Measurements from ENCODE around the gene GRK5.

The GRK5 gene

GRCh38 chr10:119199231-119199992, 8.0 kb upstream of the GRK5 start:
- no peak overlapping the region for H3K4me3 ChIP-seq (ENCODE audit: low read depth in 1 of 2, low read length in 1 of 2)
- no peak overlapping the region for H3K27ac ChIP-seq
- no peak for TF ChIP-seq CTCF (IDR thresholded peaks at IDR 0.05)
- peaks cover 12 to 22% of the 10 kb centered on the region in 2 experiments for H3K4me1 ChIP-seq (ENCODE audit: control insufficient read depth in 1 of 2, insufficient read depth in 1 of 2, low read depth in 1 of 2, low read length in 1 of 2)
- no peaks in the 10 kb centered on the region for H3K27me3 ChIP-seq
- H3K36me3 ChIP-seq, result no peaks in the 10 kb centered on the region
- no peaks in the 10 kb centered on the region for H3K9me3 ChIP-seq

- no peaks in the 10 kb centered on the region for H3K9me3 ChIP-seq
- no peak overlapping the region for H3K4me3 ChIP-seq (ENCODE audit: low read depth in 1 of 2, low read length in 1 of 2)
- H3K27me3 ChIP-seq, result no peaks in the 10 kb centered on the region
- H3K36me3 ChIP-seq, result no peaks in the 10 kb centered on the region
- TF ChIP-seq CTCF (IDR thresholded peaks at IDR 0.05), result no peak
- no peak overlapping the region for H3K27ac ChIP-seq
- peaks cover 16 to 26% of the 10 kb centered on the region in 2 experiments for H3K4me1 ChIP-seq (ENCODE audit: control insufficient read depth in 1 of 2, insufficient read depth in 1 of 2, low read depth in 1 of 2, low read length in 1 of 2)
These were observed 6.1 kb upstream of the GRK5 start for GRCh38 chr10:119201233-119201632.

GRCh38 chr10:119203006-119203405, 4.4 kb upstream of the GRK5 start:
- H3K36me3 ChIP-seq, result no peaks in the 10 kb centered on the region
- no peaks in the 10 kb centered on the region for H3K9me3 ChIP-seq
- no peak overlapping the region for H3K4me3 ChIP-seq (ENCODE audit: low read depth in 1 of 2, low read length in 1 of 2)
- H3K27ac ChIP-seq, result no peak overlapping the region
- TF ChIP-seq CTCF (IDR thresholded peaks at IDR 0.05), result no peak
- peaks cover 19 to 24% of the 10 kb centered on the region in 2 experiments for H3K4me1 ChIP-seq (ENCODE audit: control insufficient read depth in 1 of 2, insufficient read depth in 1 of 2, low read depth in 1 of 2, low read length in 1 of 2)
- no peaks in the 10 kb centered on the region for H3K27me3 ChIP-seq

GRCh38 chr10:119205894-119206602, 1.3 kb upstream of the GRK5 start:
- H3K4me3 ChIP-seq (ENCODE audit: low read depth in 1 of 2, low read length in 1 of 2), result peak overlapping the region; percentile 65 to 84
- H3K36me3 ChIP-seq, result no peaks in the 10 kb centered on the region
- no peaks in the 10 kb centered on the region for H3K27me3 ChIP-seq
- peaks cover 33 to 34% of the 10 kb centered on the region in 2 experiments for H3K4me1 ChIP-seq (ENCODE audit: control insufficient read depth in 1 of 2, insufficient read depth in 1 of 2, low read depth in 1 of 2, low read length in 1 of 2)
- H3K9me3 ChIP-seq, result no peaks in the 10 kb centered on the region
- TF ChIP-seq CTCF (IDR thresholded peaks at IDR 0.05), result no peak
- peak overlapping the region; percentile 95 for H3K27ac ChIP-seq

- Histone ChIP-seq H3K4me3 (ENCODE audit: low read depth in 1 of 2, low read length in 1 of 2) (peak overlapping the region; percentile 65 to 84), H3K4me1 (ENCODE audit: control insufficient read depth in 1 of 2, insufficient read depth in 1 of 2, low read depth in 1 of 2, low read length in 1 of 2) (peaks cover 33 to 34% of the 10 kb centered on the region in 2 experiments), H3K27ac (peak overlapping the region; percentile 95), H3K27me3 (no peaks in the 10 kb centered on the region), H3K9me3 (no peaks in the 10 kb centered on the region), H3K36me3 (no peaks in the 10 kb centered on the region)
- TF ChIP-seq CTCF (IDR thresholded peaks at IDR 0.05), result peak; percentile 77
These were observed 587 bp upstream of the GRK5 start for GRCh38 chr10:119206603-119207365.

All from neutrophil (primary cell).